ENCODE results near the gene SUPT3H.
"Not testable (repeated sequence)": the region's sequence is repeated elsewhere in the genome, so short reads cannot be mapped to it uniquely, and the experiment has no call there.

SUPT3H gene

GRCh38 chr6:45170309-45170708 is 207.4 kb downstream of the SUPT3H start:
- no peak for FAIRE-seq

GRCh38 chr6:45169815-45170214 is 207.9 kb downstream of the SUPT3H start:
- FAIRE-seq: no peak

- FAIRE-seq: no peak
Observed at GRCh38 chr6:45163952-45164766, 213.6 kb downstream of the SUPT3H start.

- no peak for FAIRE-seq
Observed at GRCh38 chr6:45160305-45160704, 217.4 kb downstream of the SUPT3H start.

- FAIRE-seq: no peak
Observed at GRCh38 chr6:45156075-45156474, 221.7 kb downstream of the SUPT3H start.

- no peak for FAIRE-seq
Observed at GRCh38 chr6:45155341-45155894, 222.3 kb downstream of the SUPT3H start.

GRCh38 chr6:45154679-45155078 is 223.1 kb downstream of the SUPT3H start:
- FAIRE-seq: no peak

GRCh38 chr6:45148711-45149341 is 228.9 kb downstream of the SUPT3H start:
- FAIRE-seq: no peak

GRCh38 chr6:45148278-45148677 is 229.5 kb downstream of the SUPT3H start:
- FAIRE-seq: no peak

GRCh38 chr6:45145658-45146057 is 232.1 kb downstream of the SUPT3H start:
- not testable (repeated sequence) for FAIRE-seq

GRCh38 chr6:45138765-45139164 is 239.0 kb downstream of the SUPT3H start:
- FAIRE-seq: no peak

GRCh38 chr6:45136495-45136894 is 241.2 kb downstream of the SUPT3H start:
- no peak for FAIRE-seq

- no peak for FAIRE-seq
Observed at GRCh38 chr6:45132658-45133294, 245.0 kb downstream of the SUPT3H start.

GRCh38 chr6:45132059-45132458 is 245.7 kb downstream of the SUPT3H start:
- FAIRE-seq: no peak

GRCh38 chr6:45129051-45129450 is 248.7 kb downstream of the SUPT3H start:
- no peak for FAIRE-seq

GRCh38 chr6:45127185-45127584 is 250.5 kb downstream of the SUPT3H start:
- no peak for FAIRE-seq

GRCh38 chr6:45126033-45126432 is 251.7 kb downstream of the SUPT3H start:
- no peak for FAIRE-seq

GRCh38 chr6:45123023-45123422 is 254.7 kb downstream of the SUPT3H start:
- FAIRE-seq: no peak

GRCh38 chr6:45118754-45119153 is 259.0 kb downstream of the SUPT3H start:
- no peak for FAIRE-seq

GRCh38 chr6:45116714-45117410 is 260.9 kb downstream of the SUPT3H start:
- FAIRE-seq: no peak

- no peak for FAIRE-seq
Observed at GRCh38 chr6:45115696-45116095, 262.0 kb downstream of the SUPT3H start.

- no peak for FAIRE-seq
Observed at GRCh38 chr6:45112711-45113110, 265.0 kb downstream of the SUPT3H start.

GRCh38 chr6:45109551-45109950 is 268.2 kb downstream of the SUPT3H start:
- FAIRE-seq: no peak
